ENCODE results near the gene UBE3D.
"Not testable (repeated sequence)": the region's sequence is repeated elsewhere in the genome, so short reads cannot be mapped to it uniquely, and the experiment has no call there.

The UBE3D gene

GRCh38 chr6:82865461-82865860 is 200.2 kb downstream of the UBE3D start:
- DNase-seq, result no peak

GRCh38 chr6:82863781-82864180 is 201.9 kb downstream of the UBE3D start:
- no peak for DNase-seq

GRCh38 chr6:82862543-82862942 is 203.1 kb downstream of the UBE3D start:
- DNase-seq, result no peak

- DNase-seq, result no peak
Observed at GRCh38 chr6:82861121-82861520, 204.5 kb downstream of the UBE3D start.

GRCh38 chr6:82856077-82856476 is 209.6 kb downstream of the UBE3D start:
- not testable (repeated sequence) for DNase-seq

GRCh38 chr6:82852904-82853303 is 212.7 kb downstream of the UBE3D start:
- DNase-seq, result not testable (repeated sequence)

GRCh38 chr6:82843291-82843885 is 222.3 kb downstream of the UBE3D start:
- DNase-seq, result no peak

- DNase-seq, result no peak
Observed at GRCh38 chr6:82842721-82843120, 222.9 kb downstream of the UBE3D start.

Measured in NCI-H446 treated with DMSO at 0.1 percent for 48 hours (cell line).